ENCODE data around the gene DCAF11.

The DCAF11 gene

GRCh38 chr14:24114532-24115421, at the start of gene DCAF11, which contains the start of gene NRL:
Gene DCAF11, plus strand, starts transcription at chr14:24114777. Its CDS starts 818 bp downstream, at chr14:24115595.
Gene NRL, minus strand, starts transcription at chr14:24114949. Its CDS starts 32,101 bp downstream, at chr14:24082848.
- DNase-seq (ENCODE audit: low spot score), result peak; percentile 98

- DNase-seq (ENCODE audit: low spot score), result no peak
Observed at GRCh38 chr14:24064856-24065255, 49.7 kb upstream of the DCAF11 start.

GRCh38 chr14:24065408-24065807, 49.2 kb upstream of the DCAF11 start:
- DNase-seq (ENCODE audit: low spot score), result no peak

GRCh38 chr14:24066496-24067132, 48.0 kb upstream of the DCAF11 start:
- no peak for DNase-seq (ENCODE audit: low spot score)

GRCh38 chr14:24067133-24068082, 47.2 kb upstream of the DCAF11 start:
- DNase-seq (ENCODE audit: low spot score), result no peak

GRCh38 chr14:24068711-24069410, 45.7 kb upstream of the DCAF11 start:
- DNase-seq (ENCODE audit: low spot score), result no peak

GRCh38 chr14:24069411-24069735, 45.2 kb upstream of the DCAF11 start:
- no peak for DNase-seq (ENCODE audit: low spot score)

GRCh38 chr14:24070285-24071143, 44.1 kb upstream of the DCAF11 start:
- no peak for DNase-seq (ENCODE audit: low spot score)

GRCh38 chr14:24071144-24071697, 43.4 kb upstream of the DCAF11 start, which contains the start of gene CPNE6:
Gene CPNE6, plus strand, starts transcription at chr14:24071562. Its CDS starts 1,375 bp downstream, at chr14:24072937.
- DNase-seq (ENCODE audit: low spot score), result no peak

- no peak for DNase-seq (ENCODE audit: low spot score)
Observed at GRCh38 chr14:24071836-24072430, 42.6 kb upstream of the DCAF11 start.

- DNase-seq (ENCODE audit: low spot score), result no peak
Observed at GRCh38 chr14:24072436-24072835, 42.1 kb upstream of the DCAF11 start.

- DNase-seq (ENCODE audit: low spot score), result no peak
Observed at GRCh38 chr14:24072881-24073877, 41.4 kb upstream of the DCAF11 start.

GRCh38 chr14:24074625-24075484, 39.7 kb upstream of the DCAF11 start:
- no peak for DNase-seq (ENCODE audit: low spot score)

- DNase-seq (ENCODE audit: low spot score), result peak; percentile 45
Observed at GRCh38 chr14:24075485-24076301, 38.9 kb upstream of the DCAF11 start.

- DNase-seq (ENCODE audit: low spot score), result no peak
Observed at GRCh38 chr14:24076302-24076601, 38.3 kb upstream of the DCAF11 start.

GRCh38 chr14:24077086-24077485, 37.5 kb upstream of the DCAF11 start:
- no peak for DNase-seq (ENCODE audit: low spot score)

- no peak for DNase-seq (ENCODE audit: low spot score)
Observed at GRCh38 chr14:24078146-24078545, 36.4 kb upstream of the DCAF11 start.
